Liver (tissue), 9 donors: ENCODE data around the gene KRTAP5-1. TPM values are rescaled to one million over a fixed set of nuclear protein-coding genes. Genes with fewer than 3 reads are reported as not detected.

Experiments used
- DNase-seq: peaks from one replicate; pipeline ENCODE4 v3.0.0-alpha.2; 2017; ENCODE audit warnings: low spot score
- H3K27ac ChIP-seq, 2 donors: one replicate each; pipeline ENCODE4 v1.7.0; 2013; ENCODE audit warnings: inconsistent platforms in 2 of 2, low read length in 2 of 2, control low read depth in 1 of 2, low read depth in 1 of 2, mild to moderate bottlenecking in 1 of 2
- H3K27me3 ChIP-seq, 4 donors: one replicate each; pipeline versions ENCODE4 v1.6.1 to v1.7.0; 2013; ENCODE audit warnings: low read length in 3 of 4, inconsistent platforms in 1 of 4, mild to moderate bottlenecking in 1 of 4, moderate library complexity in 1 of 4; ENCODE audit not compliant: control insufficient read depth in 4 of 4, insufficient read depth in 4 of 4
- H3K36me3 ChIP-seq, 4 donors: one replicate each; pipeline versions ENCODE4 v1.6.1 to v1.7.0; 2013; ENCODE audit warnings: low read length in 3 of 4, mild to moderate bottlenecking in 3 of 4, low read depth in 1 of 4, moderate library complexity in 1 of 4; ENCODE audit not compliant: control insufficient read depth in 4 of 4, insufficient read depth in 3 of 4
- H3K4me1 ChIP-seq, 4 donors: one replicate each; pipeline versions ENCODE4 v1.6.1 to v1.7.0; 2013; ENCODE audit warnings: low read length in 3 of 4, mild to moderate bottlenecking in 3 of 4, moderate library complexity in 1 of 4; ENCODE audit not compliant: control insufficient read depth in 4 of 4, insufficient read depth in 4 of 4
- H3K4me3 ChIP-seq, 3 donors: one replicate each; pipeline versions ENCODE4 v1.6.1 to v1.7.0; 2013; ENCODE audit warnings: low read length in 3 of 3, control low read depth in 1 of 3, low read depth in 1 of 3, mild to moderate bottlenecking in 1 of 3
- H3K9ac ChIP-seq, 2 donors: one replicate each; pipeline ENCODE4 v1.7.0; 2013; ENCODE audit warnings: low read length in 2 of 2, mild to moderate bottlenecking in 2 of 2, moderate library complexity in 2 of 2, control low read depth in 1 of 2, low read depth in 1 of 2
- H3K9me3 ChIP-seq, 4 donors: one replicate each; pipeline versions ENCODE4 v1.6.1 to v1.7.0; 2013; ENCODE audit warnings: low read length in 3 of 4; ENCODE audit not compliant: control insufficient read depth in 4 of 4
- ATF3 ChIP-seq: IDR thresholded peaks from 2 replicates; pipeline ENCODE4 v1.6.1; 2016; ENCODE audit warnings: antibody characterized with exemption
- EGR1 ChIP-seq, 2 donors: IDR thresholded peaks; 2 replicates each; pipeline ENCODE4 v1.6.1; 2016 to 2018; ENCODE audit warnings: antibody characterized with exemption in 2 of 2, low read depth in 2 of 2
- FOXA1 ChIP-seq: IDR thresholded peaks from 2 replicates; pipeline ENCODE4 v1.6.1; 2016; ENCODE audit warnings: antibody characterized with exemption
- FOXA2 ChIP-seq: IDR thresholded peaks from 2 replicates; pipeline ENCODE4 v1.6.1; 2016; ENCODE audit warnings: antibody characterized with exemption
- GABPA ChIP-seq, 2 donors: IDR thresholded peaks in 1 of 2; conservative IDR thresholded peaks in 1 of 2; 2 replicates each; pipeline ENCODE4 v1.6.1; 2016; ENCODE audit warnings: antibody characterized with exemption in 2 of 2, mild to moderate bottlenecking in 1 of 2, moderate library complexity in 1 of 2
- HNF4A ChIP-seq, 2 donors: conservative IDR thresholded peaks; 2 replicates each; pipeline ENCODE4 v1.6.1; 2016; ENCODE audit warnings: antibody characterized with exemption in 2 of 2, mild to moderate bottlenecking in 2 of 2
- HNF4G ChIP-seq: IDR thresholded peaks from 2 replicates; pipeline ENCODE4 v1.6.1; 2016; ENCODE audit warnings: antibody characterized with exemption
- JUND ChIP-seq, 2 donors: IDR thresholded peaks; 2 replicates each; pipeline ENCODE4 v1.6.1; 2016; ENCODE audit warnings: antibody characterized with exemption in 2 of 2
- MAX ChIP-seq: IDR thresholded peaks from 2 replicates; pipeline ENCODE4 v1.6.1; 2016; ENCODE audit warnings: antibody characterized with exemption
- NR2F2 ChIP-seq: IDR thresholded peaks from 2 replicates; pipeline ENCODE4 v1.6.1; 2016; ENCODE audit warnings: antibody characterized with exemption
- RAD21 ChIP-seq, 2 donors: IDR thresholded peaks; 2 replicates each; pipeline ENCODE4 v1.6.1; 2016; ENCODE audit warnings: antibody characterized with exemption in 2 of 2, mild to moderate bottlenecking in 2 of 2
- RXRA ChIP-seq, 2 donors: IDR thresholded peaks; 2 replicates each; pipeline ENCODE4 v1.6.1; 2017 to 2018; ENCODE audit warnings: antibody characterized with exemption in 2 of 2, mild to moderate bottlenecking in 1 of 2
- SP1 ChIP-seq: IDR thresholded peaks from 2 replicates; pipeline ENCODE4 v1.6.1; 2018; ENCODE audit warnings: antibody characterized with exemption, mild to moderate bottlenecking
- TAF1 ChIP-seq: conservative IDR thresholded peaks from 2 replicates; pipeline ENCODE4 v1.6.1; 2016; ENCODE audit warnings: antibody characterized with exemption, mild to moderate bottlenecking
- YY1 ChIP-seq: IDR thresholded peaks from 2 replicates; pipeline ENCODE4 v1.6.1; 2016; ENCODE audit warnings: antibody characterized with exemption, mild to moderate bottlenecking
- ZBTB33 ChIP-seq: IDR thresholded peaks from 2 replicates; pipeline ENCODE4 v1.6.1; 2016; ENCODE audit warnings: antibody characterized with exemption
- WGBS: extraction: QIAGEN DNeasy Blood & Tissue Kit; methylation state at CpG from one replicate; pipeline ENCODE4 v1.1.7; 2013; 5-methylcytosine and 5-hydroxymethylcytosine counted together
- polyA plus RNA-seq, 2 donors: library from polyadenylated mRNA; stranded (reverse) in 1 of 2; unstranded in 1 of 2; fragments of 200-250 nt in 1 of 2; fragments of >200 nt in 1 of 2; fragmentation: Nextera tagmentation in 1 of 2; extraction: Ambion mirVana in 1 of 2; gene quantifications; one replicate each; pipeline versions ENCODE4 v1.2.1 to v1.2.3, GENCODE V29; 2013 to 2015
- total RNA-seq, 2 donors: library from RNA; depleted of rRNA; stranded (reverse); fragments of >200 nt; gene quantifications; one replicate each; pipeline ENCODE4 v1.2.3, GENCODE V29; 2014
- TF ChIP-seq, protein P1 (sequence below): fragments of 150-350 bp; IDR thresholded peaks from 2 replicates; pipeline ENCODE4 v1.5.1; 2017; ENCODE audit warnings: improper control_type of control experiment, low read depth, low read length; ENCODE audit not compliant: missing input control
- TF ChIP-seq, protein P2 (sequence below): IDR thresholded peaks from 2 replicates; pipeline ENCODE4 v1.6.1; 2016; ENCODE audit warnings: antibody characterized with exemption, mild to moderate bottlenecking
- donor health status: healthy.
- donor health status: healthy.
- donor health status: healthy.
- donor health status: healthy.
- donor health status: healthy.

Gene KRTAP5-1
- total and polyA plus RNA-seq, 4 donors, result not detected

DNA sequence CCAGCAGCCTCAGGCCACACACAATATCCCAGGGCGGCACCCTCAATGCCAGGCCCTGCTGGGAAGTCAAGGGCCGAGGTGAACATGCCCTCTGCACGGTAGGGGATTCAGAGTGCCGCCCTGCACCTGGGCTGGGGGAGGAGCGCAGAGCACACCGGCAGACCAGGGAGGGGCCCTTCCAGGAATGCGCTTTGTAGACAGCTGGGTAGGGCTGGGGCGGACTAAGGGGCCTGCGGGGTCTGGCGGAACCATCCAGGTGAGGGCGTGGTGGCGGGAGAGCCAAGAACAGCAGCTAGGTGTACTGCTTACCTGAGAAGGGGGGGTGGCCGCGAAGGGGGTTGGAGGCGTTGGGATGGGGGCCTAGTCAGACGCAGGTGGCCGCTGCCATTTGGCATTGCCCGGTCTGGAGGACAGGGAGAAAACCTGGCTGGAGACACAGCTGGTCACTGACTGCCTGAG is 39.0 kb downstream of the KRTAP5-1 start:
- Histone ChIP-seq H3K9me3 (no peaks in the 10 kb centered on the region), H3K36me3 (no peaks in the 10 kb centered on the region), H3K4me3 (no peak overlapping the region), H3K27ac (no peak overlapping the region), H3K4me1 (peaks cover 2 to 27% (median 13%) of the 10 kb centered on the region in 4 donors), H3K27me3 (peaks cover 0 to 2% (median 0%) of the 10 kb centered on the region in 4 donors), H3K9ac (no peak overlapping the region)
- no peak for DNase-seq
- no peak for TF ChIP-seq ZBTB33
- TF ChIP-seq EGR1 (IDR thresholded peaks at IDR 0.05; ENCODE audit: low read depth in 2 of 2), result no peak
- TF ChIP-seq YY1, result no peak
- no peak for TF ChIP-seq HNF4A (conservative IDR thresholded peaks at IDR 0.05)
- TF ChIP-seq ATF3, result no peak
- TF ChIP-seq, protein P1, sequence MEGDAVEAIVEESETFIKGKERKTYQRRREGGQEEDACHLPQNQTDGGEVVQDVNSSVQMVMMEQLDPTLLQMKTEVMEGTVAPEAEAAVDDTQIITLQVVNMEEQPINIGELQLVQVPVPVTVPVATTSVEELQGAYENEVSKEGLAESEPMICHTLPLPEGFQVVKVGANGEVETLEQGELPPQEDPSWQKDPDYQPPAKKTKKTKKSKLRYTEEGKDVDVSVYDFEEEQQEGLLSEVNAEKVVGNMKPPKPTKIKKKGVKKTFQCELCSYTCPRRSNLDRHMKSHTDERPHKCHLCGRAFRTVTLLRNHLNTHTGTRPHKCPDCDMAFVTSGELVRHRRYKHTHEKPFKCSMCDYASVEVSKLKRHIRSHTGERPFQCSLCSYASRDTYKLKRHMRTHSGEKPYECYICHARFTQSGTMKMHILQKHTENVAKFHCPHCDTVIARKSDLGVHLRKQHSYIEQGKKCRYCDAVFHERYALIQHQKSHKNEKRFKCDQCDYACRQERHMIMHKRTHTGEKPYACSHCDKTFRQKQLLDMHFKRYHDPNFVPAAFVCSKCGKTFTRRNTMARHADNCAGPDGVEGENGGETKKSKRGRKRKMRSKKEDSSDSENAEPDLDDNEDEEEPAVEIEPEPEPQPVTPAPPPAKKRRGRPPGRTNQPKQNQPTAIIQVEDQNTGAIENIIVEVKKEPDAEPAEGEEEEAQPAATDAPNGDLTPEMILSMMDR, result no peak
- TF ChIP-seq RAD21 (IDR thresholded peaks at IDR 0.05), result no peak
- no peak for TF ChIP-seq HNF4G
- TF ChIP-seq, protein P2, sequence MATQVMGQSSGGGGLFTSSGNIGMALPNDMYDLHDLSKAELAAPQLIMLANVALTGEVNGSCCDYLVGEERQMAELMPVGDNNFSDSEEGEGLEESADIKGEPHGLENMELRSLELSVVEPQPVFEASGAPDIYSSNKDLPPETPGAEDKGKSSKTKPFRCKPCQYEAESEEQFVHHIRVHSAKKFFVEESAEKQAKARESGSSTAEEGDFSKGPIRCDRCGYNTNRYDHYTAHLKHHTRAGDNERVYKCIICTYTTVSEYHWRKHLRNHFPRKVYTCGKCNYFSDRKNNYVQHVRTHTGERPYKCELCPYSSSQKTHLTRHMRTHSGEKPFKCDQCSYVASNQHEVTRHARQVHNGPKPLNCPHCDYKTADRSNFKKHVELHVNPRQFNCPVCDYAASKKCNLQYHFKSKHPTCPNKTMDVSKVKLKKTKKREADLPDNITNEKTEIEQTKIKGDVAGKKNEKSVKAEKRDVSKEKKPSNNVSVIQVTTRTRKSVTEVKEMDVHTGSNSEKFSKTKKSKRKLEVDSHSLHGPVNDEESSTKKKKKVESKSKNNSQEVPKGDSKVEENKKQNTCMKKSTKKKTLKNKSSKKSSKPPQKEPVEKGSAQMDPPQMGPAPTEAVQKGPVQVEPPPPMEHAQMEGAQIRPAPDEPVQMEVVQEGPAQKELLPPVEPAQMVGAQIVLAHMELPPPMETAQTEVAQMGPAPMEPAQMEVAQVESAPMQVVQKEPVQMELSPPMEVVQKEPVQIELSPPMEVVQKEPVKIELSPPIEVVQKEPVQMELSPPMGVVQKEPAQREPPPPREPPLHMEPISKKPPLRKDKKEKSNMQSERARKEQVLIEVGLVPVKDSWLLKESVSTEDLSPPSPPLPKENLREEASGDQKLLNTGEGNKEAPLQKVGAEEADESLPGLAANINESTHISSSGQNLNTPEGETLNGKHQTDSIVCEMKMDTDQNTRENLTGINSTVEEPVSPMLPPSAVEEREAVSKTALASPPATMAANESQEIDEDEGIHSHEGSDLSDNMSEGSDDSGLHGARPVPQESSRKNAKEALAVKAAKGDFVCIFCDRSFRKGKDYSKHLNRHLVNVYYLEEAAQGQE, result no peak
- no peak for TF ChIP-seq NR2F2
- TF ChIP-seq MAX, result no peak
- no peak for TF ChIP-seq SP1
- no peak for TF ChIP-seq GABPA (IDR thresholded peaks at IDR 0.05 in 1 of 2, conservative IDR thresholded peaks at IDR 0.05 in 1 of 2)
- no peak for TF ChIP-seq TAF1
- no peak for TF ChIP-seq RXRA (IDR thresholded peaks at IDR 0.05)
- no peak for TF ChIP-seq JUND (IDR thresholded peaks at IDR 0.05)
- TF ChIP-seq FOXA1, result no peak
- no peak for TF ChIP-seq FOXA2
- WGBS, result 21% methylated on average over 18 of the region's 18 CpGs
